Dendritic cell treated with granulocyte-macrophage colony-stimulating factor and Interleukin-4, amounts not matched to agents 40 ng/mL and 50 ng/mL, for 4 days (primary cell): ENCODE data around the gene LHX3.

Experiments used
- H3K27ac Mint-ChIP-seq: one replicate; pipeline ENCODE4 v1.8.0; 2022; ENCODE audit warnings: mild to moderate bottlenecking, mixed read lengths
- H3K27me3 Mint-ChIP-seq: one replicate; pipeline ENCODE4 v1.8.0; 2022; ENCODE audit warnings: mild to moderate bottlenecking, mixed read lengths
- H3K36me3 Mint-ChIP-seq: one replicate; pipeline ENCODE4 v1.8.0; 2022; ENCODE audit warnings: low read depth, mixed read lengths
- H3K4me1 Mint-ChIP-seq: one replicate; pipeline ENCODE4 v1.8.0; 2022; ENCODE audit warnings: low read depth, mixed read lengths
- H3K4me3 Mint-ChIP-seq: one replicate; pipeline ENCODE4 v1.8.0; 2022; ENCODE audit warnings: mild to moderate bottlenecking, moderate library complexity, mixed read lengths
- H3K9me3 Mint-ChIP-seq: one replicate; pipeline ENCODE4 v1.8.0; 2022; ENCODE audit warnings: mixed read lengths
- intact Hi-C: fragments of 100-400 bp; cut with micrococcal nuclease; formaldehyde crosslinking; loops from one replicate; pipeline ENCODE4 v1.15.0; 2022

LHX3 gene

DNA sequence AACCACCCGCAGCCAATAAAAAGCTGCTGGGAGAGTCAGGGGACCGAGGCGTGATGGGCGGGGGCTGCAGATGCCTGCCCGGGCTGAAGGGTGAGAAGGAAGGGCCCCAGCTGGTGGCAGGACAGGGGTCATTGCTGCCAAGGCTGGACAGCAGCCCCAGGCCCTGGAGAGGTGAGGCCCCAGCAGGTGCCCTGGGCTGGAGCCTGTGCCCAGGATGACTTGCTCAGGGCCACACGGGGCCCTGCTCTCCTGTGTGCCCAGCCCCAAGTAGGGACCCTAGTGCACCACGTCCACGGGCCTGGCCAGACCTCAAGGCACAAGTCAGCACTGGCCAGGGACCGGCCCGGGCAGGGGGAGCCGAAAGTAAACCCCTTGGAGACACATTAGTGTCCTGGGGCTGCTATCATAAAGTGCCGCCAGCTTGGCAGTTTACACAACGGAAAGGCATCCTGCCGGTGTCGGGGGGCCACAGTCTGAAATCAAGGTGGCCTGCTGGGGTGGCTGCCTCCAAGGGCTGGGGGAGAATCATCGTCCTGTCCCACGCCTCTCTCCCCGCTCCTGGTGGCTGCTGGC is 22.0 kb downstream of the LHX3 start:
- Mint-ChIP-seq H3K9me3 (no peaks in the 10 kb centered on the region), H3K4me1 (no peaks in the 10 kb centered on the region), H3K27me3 (peaks cover 33% of the 10 kb centered on the region), H3K27ac (no peak overlapping the region), H3K36me3 (no peaks in the 10 kb centered on the region), H3K4me3 (no peak overlapping the region)
- intact Hi-C loops = no loop called here

DNA sequence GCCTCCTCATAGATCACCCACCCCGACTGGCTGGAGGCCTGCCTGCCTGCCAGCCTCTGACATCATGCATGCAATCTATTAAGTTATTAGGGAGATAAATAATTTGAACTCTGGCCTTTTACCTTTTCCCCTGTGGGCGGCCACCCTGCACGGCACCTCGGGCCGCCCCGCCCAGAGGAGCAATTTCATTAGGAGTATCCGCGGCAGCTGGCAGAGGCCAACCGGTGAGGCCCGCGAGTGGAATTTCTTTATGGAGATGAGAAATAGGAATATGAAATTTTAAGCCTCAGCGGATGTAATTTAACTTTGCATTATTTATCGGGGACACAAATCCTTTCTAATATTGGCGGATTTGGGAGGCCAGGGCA is 22.5 kb downstream of the LHX3 start:
- Mint-ChIP-seq H3K4me3 (no peak overlapping the region), H3K27me3 (peaks cover 29% of the 10 kb centered on the region), H3K27ac (no peak overlapping the region), H3K9me3 (no peaks in the 10 kb centered on the region), H3K36me3 (no peaks in the 10 kb centered on the region), H3K4me1 (no peaks in the 10 kb centered on the region)
- intact Hi-C loops = no loop called here

DNA sequence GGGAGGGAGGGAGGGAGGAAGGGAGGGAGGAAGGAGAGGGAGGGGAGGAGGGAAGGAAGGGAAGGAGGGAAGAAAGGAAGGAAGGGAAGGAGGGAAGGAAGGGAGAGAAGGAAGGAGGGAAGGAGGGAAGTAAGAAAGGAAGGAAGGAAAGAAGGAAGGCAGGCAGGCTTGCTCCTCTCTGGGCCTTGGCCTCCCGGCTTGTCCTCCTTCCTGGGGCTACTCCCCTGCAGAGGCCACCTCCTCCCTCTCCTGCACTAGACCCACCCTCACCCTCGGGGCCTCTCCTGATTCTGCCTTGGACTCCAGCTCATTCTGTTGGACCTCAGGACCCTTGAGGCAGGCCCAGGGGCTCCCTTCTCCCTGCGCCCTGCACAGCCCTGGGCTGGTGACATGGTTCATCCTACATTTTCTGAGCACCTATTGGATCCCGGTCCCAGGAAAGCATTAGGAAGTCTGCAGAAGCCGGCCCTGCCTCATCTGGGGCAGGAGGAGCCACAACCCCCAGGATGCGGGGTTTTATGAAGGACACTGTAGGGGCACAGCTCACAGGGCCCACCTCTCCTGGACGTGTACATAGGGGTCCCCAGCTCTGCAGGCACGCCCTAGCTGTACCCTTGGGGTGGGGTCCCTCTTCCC is 23.0 kb downstream of the LHX3 start:
- intact Hi-C loops = no loop called here
- no peak overlapping the region for H3K27ac Mint-ChIP-seq
- H3K36me3 Mint-ChIP-seq = no peaks in the 10 kb centered on the region

DNA sequence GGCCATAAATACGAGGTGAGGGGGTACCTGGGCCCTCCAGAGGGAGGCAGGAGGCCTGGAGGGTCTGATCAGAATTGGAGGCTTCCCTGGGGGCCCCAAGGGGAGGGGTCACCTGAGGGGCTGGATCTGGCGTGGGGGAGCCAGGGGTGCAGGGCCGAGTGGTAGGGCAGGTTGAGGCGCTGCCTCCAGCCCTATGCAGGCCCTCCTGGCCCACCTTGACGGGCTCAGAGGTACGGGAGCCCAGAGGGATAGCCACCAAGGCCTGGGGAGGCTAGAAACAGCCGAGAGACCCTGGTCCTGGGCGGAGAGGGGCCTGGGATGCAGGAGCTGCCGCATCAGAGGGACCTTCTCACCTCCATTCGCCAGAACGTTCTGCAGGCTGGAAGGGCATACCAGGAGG is 24.3 kb downstream of the LHX3 start:
- Mint-ChIP-seq H3K27ac (no peak overlapping the region), H3K4me1 (no peaks in the 10 kb centered on the region), H3K4me3 (no peak overlapping the region), H3K27me3 (peaks cover 19% of the 10 kb centered on the region), H3K36me3 (no peaks in the 10 kb centered on the region), H3K9me3 (no peaks in the 10 kb centered on the region)
- intact Hi-C loops = no loop called here

More for the DNA sequence above, 23.0 kb downstream of the LHX3 start:
- Mint-ChIP-seq H3K4me1 (no peaks in the 10 kb centered on the region), H3K9me3 (no peaks in the 10 kb centered on the region), H3K4me3 (no peak overlapping the region), H3K27me3 (peaks cover 26% of the 10 kb centered on the region)

DNA sequence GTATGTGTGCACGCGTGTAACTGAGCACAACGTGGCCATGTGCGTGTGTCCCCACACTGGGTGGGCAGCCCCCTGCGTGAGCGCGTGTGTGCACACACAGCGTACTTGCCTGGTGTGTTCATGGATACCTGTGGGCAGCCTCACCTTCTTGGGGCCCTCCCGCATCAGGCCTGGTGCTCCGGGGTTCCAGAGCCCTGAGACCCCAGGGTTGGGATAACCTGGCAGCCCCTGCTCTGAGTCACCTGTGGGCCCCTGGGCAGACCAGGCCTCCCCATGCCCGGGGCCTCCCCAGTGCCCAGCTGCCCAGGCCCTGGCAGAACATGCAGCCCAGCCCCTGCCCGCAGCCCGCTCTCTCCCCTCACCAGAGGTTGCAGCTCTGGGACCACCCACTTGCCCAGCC is 25.2 kb downstream of the LHX3 start:
- no peaks in the 10 kb centered on the region for H3K36me3 Mint-ChIP-seq
- peaks cover 12% of the 10 kb centered on the region for H3K27me3 Mint-ChIP-seq
- intact Hi-C loops = no loop called here
- no peak overlapping the region for H3K4me3 Mint-ChIP-seq
- H3K27ac Mint-ChIP-seq = no peak overlapping the region
- H3K4me1 Mint-ChIP-seq = no peaks in the 10 kb centered on the region
- no peaks in the 10 kb centered on the region for H3K9me3 Mint-ChIP-seq

DNA sequence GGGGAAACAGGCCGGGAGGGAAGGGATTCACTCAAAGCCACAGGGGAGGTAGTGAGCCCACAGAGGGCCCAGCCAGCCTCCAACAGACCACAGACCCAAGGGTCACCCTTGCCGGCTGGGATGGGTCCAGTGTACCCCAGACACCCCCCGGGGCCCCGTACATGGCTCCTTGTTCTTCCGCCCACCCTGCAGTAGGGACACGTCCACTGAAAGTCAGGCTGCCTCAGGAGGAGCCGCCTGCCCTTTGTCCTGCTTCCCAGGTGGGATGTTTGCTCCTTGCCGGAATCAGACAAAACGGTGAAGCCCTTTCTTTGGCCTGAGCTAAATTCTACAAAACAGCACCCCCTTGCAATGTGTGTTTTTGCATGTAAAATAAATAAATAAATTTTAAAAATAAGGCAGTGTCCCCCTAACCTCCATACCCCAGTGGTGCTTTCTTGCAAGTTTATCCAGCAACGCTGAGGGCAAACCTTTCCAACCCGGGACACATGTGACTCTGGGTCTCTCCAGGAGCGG is 25.8 kb downstream of the LHX3 start:
- Mint-ChIP-seq H3K4me1 (no peaks in the 10 kb centered on the region), H3K27me3 (peaks cover 12% of the 10 kb centered on the region), H3K36me3 (no peaks in the 10 kb centered on the region), H3K4me3 (no peak overlapping the region), H3K27ac (no peak overlapping the region), H3K9me3 (no peaks in the 10 kb centered on the region)
- intact Hi-C loops = no loop called here

DNA sequence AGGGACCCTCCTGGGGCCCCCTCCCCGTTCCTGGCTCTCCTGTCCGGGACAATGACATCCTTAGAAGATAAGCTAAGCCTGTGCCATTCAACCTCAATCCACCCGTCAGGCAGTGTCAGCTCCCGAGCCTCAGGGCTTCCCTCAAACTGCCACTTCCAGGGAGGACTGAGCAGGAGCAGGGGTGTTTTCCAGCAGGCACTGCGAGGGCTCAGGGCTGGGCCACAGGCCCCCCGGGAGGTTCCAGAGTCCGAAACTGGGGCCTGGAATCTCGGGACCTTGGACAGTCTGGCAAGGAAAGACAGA is 26.2 kb downstream of the LHX3 start:
- intact Hi-C loops = no loop called here

DNA sequence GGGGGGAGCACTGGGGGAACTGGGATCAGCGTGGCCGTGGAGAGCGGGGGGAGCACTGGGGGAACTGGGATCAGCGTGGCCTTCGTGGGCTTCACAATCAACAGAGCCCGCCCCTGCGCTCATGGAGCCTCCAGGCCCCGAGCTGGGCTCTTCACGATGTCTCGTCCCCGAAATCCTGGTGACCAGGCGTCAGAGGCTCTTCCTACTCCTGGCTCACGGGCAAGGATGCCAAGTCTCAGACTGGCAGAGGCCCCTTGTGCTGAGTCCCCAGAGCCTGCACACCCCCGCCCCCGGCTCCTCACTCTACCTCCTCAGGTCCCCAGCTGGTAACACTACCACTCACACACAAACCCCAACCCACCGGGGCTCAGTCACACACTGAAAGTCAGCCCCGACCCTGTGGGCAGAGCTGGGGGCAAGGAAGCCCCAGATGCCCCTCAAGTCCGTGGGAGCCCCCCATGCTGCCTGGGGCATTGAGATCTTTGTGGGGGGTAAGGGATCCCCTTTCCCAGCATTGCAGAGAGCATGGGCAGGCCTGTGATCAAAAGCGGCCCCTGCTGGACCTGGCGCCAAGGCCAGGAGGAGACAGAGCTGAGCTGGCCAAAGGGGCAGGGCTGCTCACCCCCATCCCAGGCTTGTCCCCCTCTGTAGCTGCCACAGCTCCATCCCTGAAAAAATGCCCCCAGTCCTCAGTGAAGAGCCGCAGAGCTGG is 26.7 kb downstream of the LHX3 start:
- Mint-ChIP-seq H3K4me3 (no peak overlapping the region), H3K4me1 (no peaks in the 10 kb centered on the region), H3K27me3 (peaks cover 7% of the 10 kb centered on the region), H3K36me3 (no peaks in the 10 kb centered on the region), H3K9me3 (no peaks in the 10 kb centered on the region), H3K27ac (no peak overlapping the region)
- intact Hi-C loops = no loop called here

More for the DNA sequence above, 26.2 kb downstream of the LHX3 start:
- Mint-ChIP-seq H3K27me3 (peaks cover 11% of the 10 kb centered on the region), H3K9me3 (no peaks in the 10 kb centered on the region), H3K4me3 (no peak overlapping the region), H3K4me1 (no peaks in the 10 kb centered on the region), H3K27ac (no peak overlapping the region), H3K36me3 (no peaks in the 10 kb centered on the region)

DNA sequence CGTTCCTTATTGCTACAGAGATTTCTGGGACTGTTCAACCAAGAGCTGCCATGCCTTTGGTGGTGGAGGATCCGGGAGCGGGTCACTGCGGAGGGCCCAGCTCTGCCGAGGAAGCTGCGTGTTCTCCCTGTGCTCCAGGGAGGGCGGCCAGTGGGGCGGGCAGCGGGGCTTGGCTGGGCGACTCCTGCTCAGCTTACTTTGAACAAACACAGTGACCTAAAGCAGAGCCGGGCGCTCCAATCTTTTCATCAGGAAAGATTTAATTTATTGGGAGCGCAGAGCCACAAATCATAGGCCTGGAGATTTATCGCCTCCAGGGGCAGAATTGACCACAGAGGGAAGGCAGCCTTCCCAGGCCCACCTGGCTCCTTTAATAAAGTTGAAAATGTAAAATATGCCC is 27.7 kb downstream of the LHX3 start:
- intact Hi-C loops = no loop called here
- H3K4me1 Mint-ChIP-seq = no peaks in the 10 kb centered on the region
- no peak overlapping the region for H3K4me3 Mint-ChIP-seq
- peaks cover 7% of the 10 kb centered on the region for H3K27me3 Mint-ChIP-seq
- no peaks in the 10 kb centered on the region for H3K9me3 Mint-ChIP-seq
- H3K27ac Mint-ChIP-seq = no peak overlapping the region
- H3K36me3 Mint-ChIP-seq = no peaks in the 10 kb centered on the region

DNA sequence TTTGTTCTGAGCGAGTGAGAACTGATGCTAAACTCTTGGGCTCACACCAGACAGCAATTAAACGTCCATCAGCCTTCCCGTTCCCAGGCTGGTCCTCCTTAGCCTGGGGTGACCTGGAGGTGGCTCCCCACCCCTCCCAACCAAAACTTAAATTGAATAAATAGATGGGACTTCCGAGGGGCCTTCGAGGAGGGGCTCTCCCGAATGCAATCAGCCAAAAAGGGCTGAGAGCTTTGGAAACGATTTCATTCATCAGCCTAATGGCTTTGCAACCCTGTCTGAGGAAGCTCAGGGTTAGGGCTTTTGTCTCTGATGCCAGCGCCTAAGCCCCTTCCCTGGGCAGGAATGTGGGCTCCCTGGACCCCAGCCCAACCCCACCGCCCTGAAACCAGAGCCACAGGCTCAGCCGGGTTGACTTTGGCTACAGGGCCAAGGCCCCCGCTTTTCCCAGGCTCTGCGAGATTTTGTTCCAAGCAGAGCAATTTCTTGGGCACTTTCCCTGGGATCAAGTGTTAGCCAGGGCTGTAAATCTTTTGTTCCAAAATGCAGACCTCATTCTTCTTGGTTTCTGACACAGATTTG is 29.2 kb downstream of the LHX3 start:
- peaks cover 12% of the 10 kb centered on the region for H3K27me3 Mint-ChIP-seq
- no peaks in the 10 kb centered on the region for H3K4me1 Mint-ChIP-seq
- H3K36me3 Mint-ChIP-seq = no peaks in the 10 kb centered on the region
- H3K4me3 Mint-ChIP-seq = no peak overlapping the region
- intact Hi-C loops = no loop called here
- H3K27ac Mint-ChIP-seq = no peak overlapping the region
- no peaks in the 10 kb centered on the region for H3K9me3 Mint-ChIP-seq

DNA sequence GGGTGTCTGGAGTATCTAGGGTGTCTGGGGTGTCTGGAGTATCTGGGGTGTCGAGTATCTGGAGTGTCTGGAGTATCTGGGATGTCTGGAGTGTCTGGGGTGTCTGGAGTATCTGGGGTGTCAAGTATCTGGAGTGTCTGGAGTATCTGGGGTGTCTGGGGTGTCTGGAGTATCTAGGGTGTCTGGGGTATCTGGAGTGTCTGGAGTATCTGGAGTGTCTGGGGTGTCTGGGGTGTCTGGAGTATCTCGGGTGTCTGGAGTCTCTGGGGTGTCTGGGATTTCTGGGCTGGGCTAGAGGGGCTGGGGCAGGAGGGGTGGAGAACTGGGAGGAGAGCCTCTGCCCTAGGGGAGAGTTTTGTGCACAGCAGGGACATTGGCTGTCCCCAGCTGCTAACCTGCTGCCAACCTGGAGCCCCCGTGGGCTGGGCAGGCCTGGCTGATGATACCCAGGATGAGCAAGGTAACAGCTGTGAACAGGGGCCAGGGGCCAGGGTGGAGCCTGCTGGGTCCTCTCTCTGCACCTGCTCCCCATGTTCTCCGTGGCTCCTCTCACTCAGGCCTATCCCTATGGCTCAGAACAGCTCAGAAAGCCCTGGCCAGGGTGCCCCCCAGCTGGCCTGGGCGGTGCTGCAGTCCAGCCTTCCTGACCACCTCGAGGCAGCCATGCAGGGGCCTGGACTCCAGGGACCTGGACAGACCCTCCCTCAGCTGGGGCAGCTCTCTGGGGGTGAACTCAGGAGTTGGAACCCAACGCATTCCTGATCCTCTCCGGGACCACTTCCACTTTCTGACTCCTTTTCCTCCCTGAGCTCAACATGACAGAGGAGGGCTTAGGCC is 29.9 kb downstream of the LHX3 start:
- H3K9me3 Mint-ChIP-seq = no peaks in the 10 kb centered on the region
- H3K27ac Mint-ChIP-seq = no peak overlapping the region
- peaks cover 11% of the 10 kb centered on the region for H3K27me3 Mint-ChIP-seq
- no peaks in the 10 kb centered on the region for H3K36me3 Mint-ChIP-seq
- intact Hi-C loops = no loop called here
- no peaks in the 10 kb centered on the region for H3K4me1 Mint-ChIP-seq
- H3K4me3 Mint-ChIP-seq = no peak overlapping the region

DNA sequence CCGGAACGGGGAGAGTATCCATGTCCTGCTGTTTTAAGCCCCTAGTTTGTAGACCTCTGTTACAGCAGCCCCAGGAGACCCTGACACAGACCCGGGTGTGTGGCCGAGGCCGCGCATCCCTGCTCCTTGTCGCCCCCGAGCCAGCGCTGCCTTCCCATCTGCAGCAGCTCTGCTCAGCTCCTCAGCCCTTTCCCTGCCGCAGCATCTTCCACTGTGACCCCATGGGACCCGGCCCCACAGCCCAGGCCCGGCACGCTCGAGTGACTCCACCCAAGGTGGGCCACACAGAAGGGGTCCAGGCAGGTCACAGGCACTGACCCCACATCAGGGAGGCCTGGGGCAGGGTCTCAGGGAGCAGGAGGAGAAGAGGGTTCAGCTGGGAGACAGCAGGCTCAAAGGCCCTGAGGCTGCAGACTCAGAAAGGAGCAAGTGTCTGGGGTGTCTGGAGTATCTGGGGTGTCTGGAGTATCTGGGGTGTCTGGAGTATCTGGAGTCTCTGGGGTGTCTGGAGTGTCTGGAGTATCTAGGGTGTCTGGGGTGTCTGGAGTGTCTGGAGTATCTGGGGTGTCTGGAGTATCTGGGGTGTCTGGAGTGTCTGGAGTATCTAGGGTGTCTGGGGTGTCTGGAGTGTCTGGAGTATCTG is 31.2 kb downstream of the LHX3 start:
- Mint-ChIP-seq H3K4me1 (no peaks in the 10 kb centered on the region), H3K4me3 (no peak overlapping the region), H3K27ac (no peak overlapping the region), H3K36me3 (no peaks in the 10 kb centered on the region), H3K27me3 (peaks cover 17% of the 10 kb centered on the region), H3K9me3 (no peaks in the 10 kb centered on the region)
- intact Hi-C loops = no loop called here

DNA sequence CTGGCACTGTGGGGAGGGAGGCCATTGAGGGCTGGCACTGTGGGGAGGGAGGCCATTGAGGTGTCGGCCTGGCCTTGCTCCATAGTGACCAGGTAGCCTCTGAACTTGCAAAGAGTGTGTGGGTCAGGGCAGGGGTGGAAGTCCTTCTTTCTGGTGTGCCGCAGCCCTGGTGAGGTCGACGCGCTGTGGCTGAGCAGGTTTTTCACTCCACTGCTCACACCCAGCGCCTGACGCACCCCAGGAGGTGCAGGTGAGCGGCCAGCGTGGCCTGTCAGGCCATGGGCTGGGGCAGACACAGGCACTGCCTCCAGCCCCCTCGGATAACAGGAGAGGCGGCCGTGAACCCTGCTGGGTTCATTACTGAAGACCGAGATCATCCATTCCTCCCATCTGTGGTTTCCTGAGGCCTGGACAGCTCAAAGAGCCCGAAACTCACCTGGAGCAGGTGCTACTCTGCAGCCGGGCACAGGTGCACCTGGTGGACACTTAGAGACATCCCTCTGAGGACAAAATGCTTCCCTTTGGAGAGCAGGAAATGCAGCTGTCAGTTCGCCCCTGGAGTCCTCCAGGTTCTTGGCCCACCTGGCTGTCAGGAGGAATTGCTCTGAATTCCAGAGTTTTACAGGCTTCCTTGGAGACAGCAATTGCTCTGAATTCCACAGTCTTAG is 32.4 kb downstream of the LHX3 start:
- Mint-ChIP-seq H3K27me3 (peaks cover 12% of the 10 kb centered on the region), H3K9me3 (no peaks in the 10 kb centered on the region), H3K4me1 (no peaks in the 10 kb centered on the region), H3K4me3 (no peak overlapping the region), H3K36me3 (no peaks in the 10 kb centered on the region), H3K27ac (no peak overlapping the region)
- intact Hi-C loops = no loop called here
